ENCODE data around the gene PPP2R5C. TPM values are rescaled to one million over a fixed set of nuclear protein-coding genes. Genes with fewer than 3 reads are reported as not detected.

PPP2R5C gene
- total and polyA plus RNA-seq, 2 of the 4 experiments (the other 2 are of a cell fraction) = 65.9 to 78.7 TPM

DNA sequence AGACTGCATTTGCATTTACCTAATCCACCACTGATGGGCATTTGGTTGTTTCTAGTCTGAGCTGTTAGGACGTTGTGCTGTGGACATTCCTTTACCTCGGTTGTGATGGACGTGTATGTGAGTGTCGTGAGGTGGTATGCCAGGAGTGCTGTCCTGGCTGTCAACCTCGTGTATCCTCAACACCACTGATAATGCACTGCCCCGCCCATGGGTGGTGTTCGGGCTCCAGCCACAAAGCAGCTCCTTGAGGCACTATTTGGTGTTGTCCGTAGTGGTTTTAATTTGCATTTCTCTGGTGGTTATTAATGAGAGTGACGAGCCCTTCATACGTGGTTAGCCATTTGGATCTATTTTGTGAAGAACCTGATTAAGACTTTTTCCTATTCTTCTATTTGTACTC, 87.6 kb downstream of the PPP2R5C start:
- no peak overlapping the region for H3K18ac ChIP-seq (ENCODE audit: low read depth, low read length)
- no peak overlapping the region for H3K23ac ChIP-seq (ENCODE audit: low read depth, low read length)
- H2BK5ac ChIP-seq (ENCODE audit: low read depth, low read length, poor library complexity, severe bottlenecking) = no peak overlapping the region
- H3K4me2 ChIP-seq (ENCODE audit: low read depth, low read length) = no peak overlapping the region
- H3K79me1 ChIP-seq (ENCODE audit: low read depth in 1 of 2, low read length in 2 of 2) = peaks cover 46 to 77% of the 10 kb centered on the region in 2 experiments
- BruUV-seq (replicated peaks) = no TSS peak
- no peak overlapping the region for H3K14ac ChIP-seq (replicated peaks; ENCODE audit: low read depth, low read length)
- H3K56ac ChIP-seq (ENCODE audit: extremely low read depth, insufficient read depth, low read length) = no peak overlapping the region
- TF ChIP-seq SMC3 (IDR thresholded peaks at IDR 0.05; ENCODE audit: low read depth, low read length) (no peak), MAZ (IDR thresholded peaks at IDR 0.05; ENCODE audit: borderline replicate concordance, low read depth, low read length) (no peak), NFE2L2 (IDR thresholded peaks at IDR 0.05; ENCODE audit: low read depth, low read length) (no peak), MAFK (IDR thresholded peaks at IDR 0.05; ENCODE audit: low read depth, low read length) (no peak), FOS (IDR thresholded peaks at IDR 0.05; ENCODE audit: low read depth, low read length) (no peak), CEBPB (IDR thresholded peaks at IDR 0.05; ENCODE audit: low read depth, low read length) (no peak), RFX5 (IDR thresholded peaks at IDR 0.05; ENCODE audit: low read depth, low read length) (no peak), MXI1 (IDR thresholded peaks at IDR 0.05; ENCODE audit: borderline replicate concordance, low read depth, low read length) (no peak), POLR2A (IDR thresholded peaks at IDR 0.05; ENCODE audit: low read depth, low read length) (no peak), RCOR1 (IDR thresholded peaks at IDR 0.05; ENCODE audit: insufficient replicate concordance, low read length) (no peak), CHD1 (IDR thresholded peaks at IDR 0.05; ENCODE audit: low read depth, low read length) (no peak), RAD21 (IDR thresholded peaks at IDR 0.05; ENCODE audit: low read length) (no peak), BHLHE40 (IDR thresholded peaks at IDR 0.05; ENCODE audit: low read depth, low read length) (no peak)
- TF ChIP-seq, protein P1, sequence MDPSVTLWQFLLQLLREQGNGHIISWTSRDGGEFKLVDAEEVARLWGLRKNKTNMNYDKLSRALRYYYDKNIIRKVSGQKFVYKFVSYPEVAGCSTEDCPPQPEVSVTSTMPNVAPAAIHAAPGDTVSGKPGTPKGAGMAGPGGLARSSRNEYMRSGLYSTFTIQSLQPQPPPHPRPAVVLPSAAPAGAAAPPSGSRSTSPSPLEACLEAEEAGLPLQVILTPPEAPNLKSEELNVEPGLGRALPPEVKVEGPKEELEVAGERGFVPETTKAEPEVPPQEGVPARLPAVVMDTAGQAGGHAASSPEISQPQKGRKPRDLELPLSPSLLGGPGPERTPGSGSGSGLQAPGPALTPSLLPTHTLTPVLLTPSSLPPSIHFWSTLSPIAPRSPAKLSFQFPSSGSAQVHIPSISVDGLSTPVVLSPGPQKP (IDR thresholded peaks at IDR 0.05; ENCODE audit: borderline replicate concordance, low read depth, low read length) = no peak
- TF ChIP-seq, protein P2, sequence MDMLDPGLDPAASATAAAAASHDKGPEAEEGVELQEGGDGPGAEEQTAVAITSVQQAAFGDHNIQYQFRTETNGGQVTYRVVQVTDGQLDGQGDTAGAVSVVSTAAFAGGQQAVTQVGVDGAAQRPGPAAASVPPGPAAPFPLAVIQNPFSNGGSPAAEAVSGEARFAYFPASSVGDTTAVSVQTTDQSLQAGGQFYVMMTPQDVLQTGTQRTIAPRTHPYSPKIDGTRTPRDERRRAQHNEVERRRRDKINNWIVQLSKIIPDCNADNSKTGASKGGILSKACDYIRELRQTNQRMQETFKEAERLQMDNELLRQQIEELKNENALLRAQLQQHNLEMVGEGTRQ (IDR thresholded peaks at IDR 0.05; ENCODE audit: low read depth, low read length) = no peak
- TF ChIP-seq, protein P3, sequence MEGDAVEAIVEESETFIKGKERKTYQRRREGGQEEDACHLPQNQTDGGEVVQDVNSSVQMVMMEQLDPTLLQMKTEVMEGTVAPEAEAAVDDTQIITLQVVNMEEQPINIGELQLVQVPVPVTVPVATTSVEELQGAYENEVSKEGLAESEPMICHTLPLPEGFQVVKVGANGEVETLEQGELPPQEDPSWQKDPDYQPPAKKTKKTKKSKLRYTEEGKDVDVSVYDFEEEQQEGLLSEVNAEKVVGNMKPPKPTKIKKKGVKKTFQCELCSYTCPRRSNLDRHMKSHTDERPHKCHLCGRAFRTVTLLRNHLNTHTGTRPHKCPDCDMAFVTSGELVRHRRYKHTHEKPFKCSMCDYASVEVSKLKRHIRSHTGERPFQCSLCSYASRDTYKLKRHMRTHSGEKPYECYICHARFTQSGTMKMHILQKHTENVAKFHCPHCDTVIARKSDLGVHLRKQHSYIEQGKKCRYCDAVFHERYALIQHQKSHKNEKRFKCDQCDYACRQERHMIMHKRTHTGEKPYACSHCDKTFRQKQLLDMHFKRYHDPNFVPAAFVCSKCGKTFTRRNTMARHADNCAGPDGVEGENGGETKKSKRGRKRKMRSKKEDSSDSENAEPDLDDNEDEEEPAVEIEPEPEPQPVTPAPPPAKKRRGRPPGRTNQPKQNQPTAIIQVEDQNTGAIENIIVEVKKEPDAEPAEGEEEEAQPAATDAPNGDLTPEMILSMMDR (conservative IDR thresholded peaks at IDR 0.05; ENCODE audit: low read depth, low read length) = no peak
- no peak overlapping the region for H2AFZ ChIP-seq (replicated peaks; ENCODE audit: low read length, poor library complexity)
- in situ Hi-C loops (cut with MboI; ENCODE audit: low sequenced_read_pairs) = no loop called here
- ATAC-seq (ENCODE audit: low read depth) (no peak), DNase-seq (no peak)
- H2BK20ac ChIP-seq (ENCODE audit: low read depth, low read length) = no peak overlapping the region
- intact Hi-C loops (cut with micrococcal nuclease) = no loop called here
- H4K91ac ChIP-seq (ENCODE audit: insufficient read depth, low read depth, low read length) = no peak overlapping the region
- dilution Hi-C loops (cut with HindIII; ENCODE audit: low sequenced_read_pairs, unreplicated experiment) = no loop called here
- no peaks in the 10 kb centered on the region for H3K9me3 ChIP-seq (ENCODE audit: control insufficient read depth, insufficient read depth, low read length)
- peaks cover 54% of the 10 kb centered on the region for H4K20me1 ChIP-seq (ENCODE audit: insufficient read depth, low read length)
- no peak overlapping the region for H3K4me3 ChIP-seq (ENCODE audit: insufficient read depth, low read depth, low read length)
- H3K9ac ChIP-seq (ENCODE audit: low read depth, low read length) = no peak overlapping the region
- peaks cover 2% of the 10 kb centered on the region; the same call in 1 of the 2 replicates for H3K36me3 ChIP-seq (ENCODE audit: control insufficient read depth, insufficient read depth, low read length)
- H3K4me1 ChIP-seq (ENCODE audit: control insufficient read depth, insufficient read depth, low read length) = no peaks in the 10 kb centered on the region
- no peak overlapping the region for H2BK120ac ChIP-seq (ENCODE audit: low read depth, low read length)
- POLR2A ChIA-PET (ENCODE audit: unreplicated experiment) = no interaction called here
- CTCF ChIA-PET = no interaction called here
- no peaks in the 10 kb centered on the region for H3K27me3 ChIP-seq (ENCODE audit: control insufficient read depth, insufficient read depth, low read length)
- H3K27ac ChIP-seq (ENCODE audit: insufficient read depth, low read length) = no peak overlapping the region
- WGBS, 2 experiments (ENCODE audit: extremely low coverage in 2 of 2, insufficient read length in 1 of 2) = no CpG with 5 or more reads among the region's 10 CpGs
- H4K5ac ChIP-seq (ENCODE audit: low read depth, low read length) = no peak overlapping the region
- H2AK9ac ChIP-seq (replicated peaks; ENCODE audit: low read depth, low read length, poor library complexity) = no peak overlapping the region
- peaks cover 22% of the 10 kb centered on the region for H3K9me1 ChIP-seq (ENCODE audit: insufficient read depth, low read length)
- H2BK15ac ChIP-seq (ENCODE audit: low read depth, low read length) = no peak overlapping the region
- H3K4ac ChIP-seq (ENCODE audit: low read depth, low read length) = no peak overlapping the region
- H2AK5ac ChIP-seq (ENCODE audit: low read depth, low read length) = no peak overlapping the region
- no peak overlapping the region for H4K8ac ChIP-seq (ENCODE audit: low read depth in 2 of 2, low read length in 2 of 2)
